ENCODE measurements around the gene PCNX2.

DNA sequence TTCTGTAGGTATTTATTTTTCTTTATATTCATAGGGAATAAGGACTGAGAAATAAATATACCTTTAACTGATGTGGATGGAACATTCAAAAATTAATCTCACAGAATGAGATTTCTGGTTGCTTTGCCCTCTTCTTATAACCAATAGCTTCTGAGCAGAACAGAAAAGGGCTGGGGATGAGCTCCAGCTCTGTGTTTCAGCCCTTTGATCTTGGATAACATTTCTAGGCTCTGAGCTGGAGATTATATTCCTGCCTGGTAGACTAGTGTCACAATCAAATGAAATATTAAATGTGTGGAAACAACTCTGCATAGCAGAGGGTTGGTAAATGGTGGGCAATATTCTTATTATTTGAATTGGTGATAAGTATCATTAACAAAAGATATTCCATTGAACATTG lies 46.6 kb upstream of the PCNX2 start:
- TF ChIP-seq, protein P1, sequence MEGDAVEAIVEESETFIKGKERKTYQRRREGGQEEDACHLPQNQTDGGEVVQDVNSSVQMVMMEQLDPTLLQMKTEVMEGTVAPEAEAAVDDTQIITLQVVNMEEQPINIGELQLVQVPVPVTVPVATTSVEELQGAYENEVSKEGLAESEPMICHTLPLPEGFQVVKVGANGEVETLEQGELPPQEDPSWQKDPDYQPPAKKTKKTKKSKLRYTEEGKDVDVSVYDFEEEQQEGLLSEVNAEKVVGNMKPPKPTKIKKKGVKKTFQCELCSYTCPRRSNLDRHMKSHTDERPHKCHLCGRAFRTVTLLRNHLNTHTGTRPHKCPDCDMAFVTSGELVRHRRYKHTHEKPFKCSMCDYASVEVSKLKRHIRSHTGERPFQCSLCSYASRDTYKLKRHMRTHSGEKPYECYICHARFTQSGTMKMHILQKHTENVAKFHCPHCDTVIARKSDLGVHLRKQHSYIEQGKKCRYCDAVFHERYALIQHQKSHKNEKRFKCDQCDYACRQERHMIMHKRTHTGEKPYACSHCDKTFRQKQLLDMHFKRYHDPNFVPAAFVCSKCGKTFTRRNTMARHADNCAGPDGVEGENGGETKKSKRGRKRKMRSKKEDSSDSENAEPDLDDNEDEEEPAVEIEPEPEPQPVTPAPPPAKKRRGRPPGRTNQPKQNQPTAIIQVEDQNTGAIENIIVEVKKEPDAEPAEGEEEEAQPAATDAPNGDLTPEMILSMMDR (IDR thresholded peaks at IDR 0.05 in 2 of 3, conservative IDR thresholded peaks at IDR 0.05 in 1 of 3; ENCODE audit: borderline replicate concordance in 1 of 3, insufficient read depth in 1 of 3, low read depth in 2 of 3, low read length in 2 of 3), result no peak
- TF ChIP-seq FOSL1 (IDR thresholded peaks at IDR 0.05; ENCODE audit: low read depth), result no peak
- no peak for TF ChIP-seq SP1 (IDR thresholded peaks at IDR 0.05; ENCODE audit: low read depth)

Data from HCT116 (cell line).